Adrenal gland (tissue), 5 donors: ENCODE results near the gene BOLA2B.
"Not testable (repeated sequence)": the region's sequence is repeated elsewhere in the genome, so short reads cannot be mapped to it uniquely, and the experiment has no call there.

Experiments
- CTCF ChIP-seq, 6 experiments: fragments of 450-650 bp in 4 of 6; fragments of 200-600 bp in 2 of 6; sonication (generic) in 1 of 6; IDR thresholded peaks; 1 replicate in 5 of 6; 2 replicates in 1 of 6; pipeline versions ENCODE4 v1.5.1 to v1.8.0; 2016 to 2021; ENCODE audit warnings: antibody characterized with exemption in 6 of 6, mild to moderate bottlenecking in 2 of 6, moderate library complexity in 1 of 6
- POLR2A ChIP-seq, 2 donors: fragments of 450-650 bp; IDR thresholded peaks; one replicate each; pipeline ENCODE4 v1.6.1; 2017; ENCODE audit warnings: antibody characterized with exemption in 2 of 2, mild to moderate bottlenecking in 2 of 2, moderate library complexity in 1 of 2
- donor health status: DM: no; HTN: no; CAD: no.

- not testable (repeated sequence) for TF ChIP-seq POLR2A, CTCF (IDR thresholded peaks at IDR 0.05)
Observed at GRCh38 chr16:30176876-30177275, 16.6 kb downstream of the BOLA2B start.
